T-cell (primary cell): ENCODE data around the gene LRRN4. TPM values are rescaled to one million over a fixed set of nuclear protein-coding genes. Genes with fewer than 3 reads are reported as not detected.
A peak's percentile ranks its signal among the peaks of the same experiment; 100 is the strongest.

Experiments
- ATAC-seq, 4 experiments: fragments of 200-7000 bp in 3 of 4; fragments of 150-1000 bp in 1 of 4; cut with Tn5 transposase; replicated peaks in 1 of 4; 1 replicate in 3 of 4; 2 replicates in 1 of 4; pipeline ENCODE4 v1.10.0; 2021; ENCODE audit warnings: moderate library complexity in 3 of 4, mild to moderate bottlenecking in 2 of 4, moderate number of reproducible peaks in 1 of 4
- CTCF ChIA-PET, 2 donors: fragments of 300-600 bp; sonication (Branson Sonifier 250); formaldehyde crosslinking; loops; one replicate each; lab custom pipeline; 2022; ENCODE audit warnings: antibody characterized with exemption in 2 of 2; lab: Charles Lee
- POLR2A ChIA-PET, 2 donors: fragments of 300-600 bp; sonication (Branson Sonifier 250); formaldehyde crosslinking; loops; one replicate each; lab custom pipeline; 2022; ENCODE audit warnings: antibody characterized with exemption in 2 of 2; lab: Charles Lee
- DNase-seq, 35 experiments: peaks; one replicate each; pipeline versions ENCODE4 v3.0.0 to v3.0.0-alpha.2; 2013 to 2023
- H3K27ac ChIP-seq: one replicate; pipeline ENCODE4 v1.5.1; 2013; ENCODE audit warnings: low read length
- H3K27me3 ChIP-seq, 2 experiments: replicated peaks in 1 of 2; 1 replicate in 1 of 2; 2 replicates in 1 of 2; pipeline versions ENCODE4 v1.6.1 to v1.7.0; 2013; ENCODE audit warnings: low read length in 1 of 2, mixed read lengths in 1 of 2; ENCODE audit not compliant: control insufficient read depth in 2 of 2, insufficient read depth in 2 of 2; ENCODE audit errors: extremely low read depth in 1 of 2
- H3K36me3 ChIP-seq, 2 donors: 1 replicate in 1 of 2; 2 replicates in 1 of 2; pipeline versions ENCODE4 v1.6.1 to v1.7.0; 2013; ENCODE audit warnings: low read length in 1 of 2; ENCODE audit not compliant: control insufficient read depth in 2 of 2, insufficient read depth in 1 of 2; ENCODE audit errors: extremely low read depth in 1 of 2
- H3K4me1 ChIP-seq, 2 experiments: 1 replicate in 1 of 2; 2 replicates in 1 of 2; pipeline versions ENCODE4 v1.6.1 to v1.7.0; 2013; ENCODE audit warnings: low read length in 2 of 2, mixed read lengths in 1 of 2; ENCODE audit not compliant: insufficient read depth in 2 of 2, control insufficient read depth in 1 of 2; ENCODE audit errors: extremely low read depth in 1 of 2
- H3K4me3 ChIP-seq, 2 donors: 1 replicate in 1 of 2; 2 replicates in 1 of 2; pipeline versions ENCODE4 v1.5.1 to v1.7.0; 2013; ENCODE audit warnings: mild to moderate bottlenecking in 2 of 2, low read length in 1 of 2, moderate library complexity in 1 of 2; ENCODE audit not compliant: control insufficient read depth in 1 of 2; ENCODE audit errors: extremely low read depth in 1 of 2
- H3K9me3 ChIP-seq: 2 replicates; pipeline ENCODE4 v1.7.0; 2013
- H3K27ac Mint-ChIP-seq, 2 donors: one replicate each; pipeline ENCODE4 v1.8.0; 2020 to 2021; ENCODE audit warnings: mild to moderate bottlenecking in 2 of 2, mixed read lengths in 2 of 2
- H3K27me3 Mint-ChIP-seq, 2 donors: one replicate each; pipeline ENCODE4 v1.8.0; 2021 to 2022; ENCODE audit warnings: mixed read lengths in 2 of 2
- H3K36me3 Mint-ChIP-seq: one replicate; pipeline ENCODE4 v1.8.0; 2021; ENCODE audit warnings: mixed read lengths
- H3K4me1 Mint-ChIP-seq, 3 donors: one replicate each; pipeline ENCODE4 v1.8.0; 2020 to 2022; ENCODE audit warnings: mixed read lengths in 3 of 3, mild to moderate bottlenecking in 1 of 3
- H3K4me3 Mint-ChIP-seq, 3 donors: one replicate each; pipeline ENCODE4 v1.8.0; 2020 to 2022; ENCODE audit warnings: mild to moderate bottlenecking in 3 of 3, mixed read lengths in 3 of 3, moderate library complexity in 3 of 3
- H3K9me3 Mint-ChIP-seq, 3 donors: one replicate each; pipeline ENCODE4 v1.8.0; 2020 to 2022; ENCODE audit warnings: mixed read lengths in 3 of 3
- WGBS: methylation state at CpG from one replicate; pipeline ENCODE4 v1.1.5; 2013; ENCODE audit warnings: missing lambda C conversion rate; ENCODE audit not compliant: insufficient coverage; 5-methylcytosine and 5-hydroxymethylcytosine counted together
- total RNA-seq, 35 experiments: library from RNA in 6 of 35; stranded (reverse) in 6 of 35; fragments of 120-200 nt in 1 of 35; gene quantifications; one replicate each; pipeline versions ENCODE4 v1.2.1 to v1.2.4 and lab custom pipeline; 2013 to 2026

Gene LRRN4
- under 1 TPM in 2 of 5 donors, not detected in 3; 0.09 TPM for total RNA-seq
- total RNA-seq (2013): not detected
- 0 to 0.10 (median 0) reads per million in 29 experiments for total RNA-seq (lab: John Stamatoyannopoulos, UW)

DNA sequence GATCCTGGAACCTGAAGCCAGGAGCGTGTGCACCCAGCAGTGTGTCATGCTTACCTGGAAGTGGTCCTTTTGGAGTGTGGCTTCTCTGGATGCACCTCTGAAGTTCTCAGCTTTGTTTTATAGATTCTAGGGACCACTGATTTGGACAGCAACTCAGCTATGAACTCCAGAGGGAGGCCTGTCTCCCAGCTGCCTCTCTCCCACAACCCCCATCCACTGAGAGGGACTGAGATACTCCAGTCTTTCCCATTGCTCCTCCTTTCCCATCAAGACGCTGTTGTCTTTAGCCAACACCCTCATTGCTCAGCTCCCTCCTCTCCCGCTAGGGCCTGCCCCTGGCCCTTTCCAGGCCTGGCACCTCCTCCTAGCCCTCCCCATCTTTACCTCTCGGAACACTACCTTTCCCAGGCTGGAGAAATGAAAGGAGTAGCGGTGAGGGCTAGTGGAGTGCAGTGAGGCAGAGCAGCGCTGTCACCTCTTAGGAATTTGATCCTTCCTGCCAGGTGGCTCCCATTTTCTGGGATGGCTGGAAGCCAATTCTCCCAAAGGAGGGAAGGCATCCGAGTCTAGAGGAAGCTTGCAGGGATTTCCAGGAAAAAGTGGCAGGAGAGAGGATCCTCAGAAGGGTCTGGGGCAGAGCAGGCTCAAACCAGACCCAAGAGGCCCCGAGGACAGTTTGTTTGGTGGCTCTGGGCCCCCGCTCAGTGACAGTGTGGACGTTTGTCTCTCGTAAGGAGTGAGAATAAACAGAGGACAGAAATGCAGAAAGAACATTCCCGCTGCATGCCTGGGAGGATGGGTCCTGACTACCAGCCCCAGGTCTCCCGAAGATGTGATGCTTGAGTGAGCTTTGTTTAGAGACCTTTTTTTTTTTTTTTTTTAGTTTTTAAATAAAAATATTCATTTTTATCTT lies at the start of gene LRRN4:
LRRN4 (minus strand) TSS at position 285 of the 913 bp plus-strand sequence. CDS start 1,261 bp downstream, outside the sequence.
- Histone ChIP-seq H3K4me3 (peak within 1 kb of the TSS in 1 of 2 donors; percentile 36), H3K9me3 (no peaks in the 10 kb centered on the region), H3K4me1 (peaks cover 0 to 6% of the 10 kb centered on the region in 2 experiments), H3K36me3 (no peaks in the 10 kb centered on the region), H3K27ac (no peak within 1 kb of the TSS), H3K27me3 (peaks cover 12 to 46% of the 10 kb centered on the region in 2 experiments)
- no peak for DNase-seq
- POLR2A ChIA-PET: interaction anchor here in 1 of 2 donors (0.5 kb wide), 1 partner anchor 38 kb away, joined by 3 read pairs; no protein-coding TSS in a partner anchor
- Mint-ChIP-seq H3K4me3 (peak within 1 kb of the TSS in 1 of 3 donors; percentile 46), H3K9me3 (no peaks in the 10 kb centered on the region), H3K27me3 (peaks cover 34 to 45% of the 10 kb centered on the region in 2 donors), H3K4me1 (peaks cover 5 to 11% (median 6%) of the 10 kb centered on the region in 3 donors), H3K36me3 (no peaks in the 10 kb centered on the region), H3K27ac (no peak within 1 kb of the TSS)
- 79% methylated on average over 7 of the region's 13 CpGs for WGBS
- CTCF ChIA-PET: no interaction called here
- ATAC-seq: no peak

DNA sequence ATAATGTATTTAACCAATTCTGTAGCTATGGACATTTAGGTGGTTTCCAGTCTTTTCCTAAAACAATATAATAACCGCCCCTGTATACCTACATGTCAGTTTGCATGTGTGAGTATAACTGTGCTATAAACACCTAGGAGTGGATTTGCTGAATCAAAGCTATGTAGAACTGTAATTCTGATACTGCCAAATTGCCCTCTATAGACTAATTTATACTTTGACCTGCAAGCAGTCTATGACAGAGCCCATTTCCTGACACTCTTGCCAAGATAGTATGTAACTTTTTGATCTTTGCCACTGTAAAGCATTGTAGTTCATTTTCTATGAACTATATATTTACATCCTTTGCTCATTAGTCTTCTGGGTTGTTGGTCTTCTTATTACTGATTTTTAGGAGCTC lies 49.4 kb upstream of the LRRN4 start:
- Histone ChIP-seq H3K9me3 (no peaks in the 10 kb centered on the region), H3K4me3 (no peak overlapping the region), H3K27ac (no peak overlapping the region), H3K36me3 (no peaks in the 10 kb centered on the region), H3K27me3 (peaks cover 3% of the 10 kb centered on the region in 2 experiments), H3K4me1 (no peaks in the 10 kb centered on the region)
- ChIA-PET POLR2A (no interaction called here), CTCF (no interaction called here)
- no peaks in the 10 kb centered on the region for H3K4me1 Mint-ChIP-seq
- DNase-seq: no peak
- H3K27me3 Mint-ChIP-seq: peaks cover 4 to 19% of the 10 kb centered on the region in 2 donors
- no peaks in the 10 kb centered on the region for H3K9me3 Mint-ChIP-seq
- no peak for ATAC-seq
- no peaks in the 10 kb centered on the region for H3K36me3 Mint-ChIP-seq
- H3K4me3 Mint-ChIP-seq: no peak overlapping the region
- no CpG with 5 or more reads among the region's 1 CpG for WGBS
- H3K27ac Mint-ChIP-seq: no peak overlapping the region

DNA sequence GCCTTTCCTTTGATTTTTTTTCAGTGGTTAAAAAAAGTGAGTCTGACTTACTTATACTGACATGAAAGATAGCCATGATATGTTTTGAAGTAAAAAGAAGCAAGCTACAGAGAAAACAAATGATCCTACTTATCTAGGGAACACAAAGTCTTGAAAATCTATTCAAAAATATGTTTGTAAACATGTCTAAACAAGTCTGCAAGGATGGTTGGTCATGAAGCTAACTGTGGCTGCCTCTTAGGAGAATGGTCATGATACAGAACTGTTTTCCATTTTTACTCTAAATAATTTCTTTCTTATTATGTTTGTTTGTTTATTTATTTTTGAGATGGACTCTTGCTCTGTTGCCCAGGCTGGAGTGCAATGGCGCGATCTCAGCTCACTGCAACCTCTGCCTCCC lies 47.5 kb upstream of the LRRN4 start:
- Histone ChIP-seq H3K9me3 (no peaks in the 10 kb centered on the region), H3K36me3 (no peaks in the 10 kb centered on the region), H3K4me1 (no peaks in the 10 kb centered on the region), H3K27me3 (peaks cover 0 to 3% of the 10 kb centered on the region in 2 experiments), H3K4me3 (no peak overlapping the region), H3K27ac (no peak overlapping the region)
- no peak for ATAC-seq
- Mint-ChIP-seq H3K36me3 (no peaks in the 10 kb centered on the region), H3K27ac (no peak overlapping the region), H3K4me3 (no peak overlapping the region), H3K9me3 (no peaks in the 10 kb centered on the region), H3K27me3 (peaks cover 12 to 26% of the 10 kb centered on the region in 2 donors), H3K4me1 (no peaks in the 10 kb centered on the region)
- ChIA-PET POLR2A (no interaction called here), CTCF (no interaction called here)
- WGBS: no CpG with 5 or more reads among the region's 2 CpGs
- no peak for DNase-seq

DNA sequence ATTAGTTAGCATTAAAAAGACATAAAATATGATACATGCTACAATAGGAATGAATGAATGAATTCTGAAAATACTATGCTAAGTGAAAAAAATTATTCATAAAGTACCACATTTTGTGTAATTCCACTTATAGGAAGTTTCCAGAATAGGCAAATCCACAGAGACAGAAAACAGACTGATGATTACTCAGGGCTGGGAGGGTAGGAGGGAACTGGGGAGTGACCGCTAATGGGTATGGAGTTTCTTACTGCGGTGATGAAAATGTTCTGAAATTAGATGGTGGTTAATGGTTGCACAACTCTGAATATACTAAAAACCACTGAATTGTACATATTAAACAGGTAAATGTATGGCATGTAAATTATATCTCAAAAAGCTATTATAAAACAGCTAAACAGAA lies 46.4 kb upstream of the LRRN4 start:
- Histone ChIP-seq H3K27ac (no peak overlapping the region), H3K4me3 (no peak overlapping the region), H3K36me3 (no peaks in the 10 kb centered on the region), H3K4me1 (no peaks in the 10 kb centered on the region), H3K27me3 (peaks cover 0 to 3% of the 10 kb centered on the region in 2 experiments), H3K9me3 (no peaks in the 10 kb centered on the region)
- ATAC-seq: no peak
- Mint-ChIP-seq H3K27ac (no peak overlapping the region), H3K4me3 (no peak overlapping the region), H3K36me3 (no peaks in the 10 kb centered on the region), H3K27me3 (peaks cover 12 to 20% of the 10 kb centered on the region in 2 donors), H3K4me1 (no peaks in the 10 kb centered on the region), H3K9me3 (no peaks in the 10 kb centered on the region)
- ChIA-PET POLR2A (no interaction called here), CTCF (no interaction called here)
- WGBS: no CpG with 5 or more reads among the region's 2 CpGs
- DNase-seq: no peak

DNA sequence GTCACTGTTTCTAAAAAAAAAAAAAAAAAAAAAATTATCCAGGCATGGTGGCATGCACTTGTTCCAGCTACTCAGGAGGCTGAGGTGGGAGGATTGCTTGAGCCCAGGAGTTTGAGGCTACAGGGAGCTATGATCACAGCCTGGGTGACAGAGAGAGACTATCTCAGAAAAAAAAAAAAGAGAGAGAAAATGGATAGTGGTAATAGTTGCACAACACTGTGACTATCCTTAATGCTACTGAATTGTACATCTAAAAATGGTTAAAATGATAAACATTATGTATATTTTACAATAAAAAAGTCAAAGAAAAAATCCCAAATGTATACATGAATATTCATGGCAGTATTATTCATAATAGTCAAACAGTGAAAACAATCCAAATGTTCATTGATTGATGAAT lies 46.0 kb upstream of the LRRN4 start:
- CTCF ChIA-PET: no interaction called here

DNA sequence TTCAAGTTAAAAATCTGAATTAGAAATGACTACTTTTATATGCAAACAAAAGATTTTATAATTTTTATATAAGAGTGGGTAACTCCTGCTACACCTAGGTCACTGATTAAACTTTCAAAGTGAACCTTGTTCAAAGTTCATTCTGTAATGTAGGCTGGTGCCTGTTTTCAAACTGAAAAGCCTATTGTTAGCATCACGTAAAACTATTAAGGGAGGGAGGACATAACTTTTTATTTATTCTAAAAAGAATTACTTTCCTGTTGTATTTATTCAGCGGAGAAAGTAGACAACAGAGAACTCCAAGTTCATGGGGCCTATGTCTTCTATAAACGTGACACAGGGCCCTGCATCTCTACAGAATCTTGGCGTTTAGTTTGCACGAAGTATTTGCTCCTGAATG lies 41.5 kb upstream of the LRRN4 start:
- ChIA-PET CTCF (no interaction called here), POLR2A (no interaction called here)
- H3K36me3 Mint-ChIP-seq: no peaks in the 10 kb centered on the region
- Histone ChIP-seq H3K36me3 (no peaks in the 10 kb centered on the region), H3K4me3 (no peak overlapping the region), H3K4me1 (no peaks in the 10 kb centered on the region), H3K9me3 (no peaks in the 10 kb centered on the region), H3K27ac (no peak overlapping the region), H3K27me3 (peaks cover 0 to 14% of the 10 kb centered on the region in 2 experiments)
- peaks cover 18 to 25% of the 10 kb centered on the region in 2 donors for H3K27me3 Mint-ChIP-seq
- no peak for ATAC-seq
- 79% methylated on average over 2 of the region's 5 CpGs for WGBS
- no peak overlapping the region for H3K4me3 Mint-ChIP-seq
- H3K4me1 Mint-ChIP-seq: no peaks in the 10 kb centered on the region
- no peaks in the 10 kb centered on the region for H3K9me3 Mint-ChIP-seq
- H3K27ac Mint-ChIP-seq: no peak overlapping the region
- no peak for DNase-seq

More for the DNA sequence above, 46.0 kb upstream of the LRRN4 start:
- H3K4me1 ChIP-seq: no peaks in the 10 kb centered on the region
- no peak overlapping the region for H3K4me3 ChIP-seq
- no peaks in the 10 kb centered on the region for H3K36me3 Mint-ChIP-seq
- no peaks in the 10 kb centered on the region for H3K4me1 Mint-ChIP-seq
- H3K27ac ChIP-seq: no peak overlapping the region
- H3K36me3 ChIP-seq: no peaks in the 10 kb centered on the region
- no peak overlapping the region for H3K4me3 Mint-ChIP-seq
- H3K9me3 ChIP-seq: no peaks in the 10 kb centered on the region
- ATAC-seq (no peak), DNase-seq (no peak)
- peaks cover 12 to 20% of the 10 kb centered on the region in 2 donors for H3K27me3 Mint-ChIP-seq
- peaks cover 0 to 3% of the 10 kb centered on the region in 2 experiments for H3K27me3 ChIP-seq
- no peak overlapping the region for H3K27ac Mint-ChIP-seq
- H3K9me3 Mint-ChIP-seq: no peaks in the 10 kb centered on the region
- POLR2A ChIA-PET: no interaction called here
